A549 (cell line): ENCODE measurements around the gene GUCY2D. TPM values are rescaled to one million over a fixed set of nuclear protein-coding genes. Genes with fewer than 3 reads are reported as not detected.

Source experiments
- ATAC-seq, 2 experiments: fragments of 200-7000 bp in 1 of 2; fragments of >200 bp in 1 of 2; cut with Nextera tagmentation in 1 of 2; cut with Tn5 transposase in 1 of 2; 3 replicates each; pipeline versions ENCODE4 v1.8.0 to v1.9.1; 2018 to 2020; ENCODE audit warnings: mild to moderate bottlenecking in 1 of 2, moderate library complexity in 1 of 2
- CTCF ChIA-PET: fragments of 300-600 bp; sonication (Branson Sonifier 250); formaldehyde crosslinking; extraction: SDS; loops from one replicate; lab custom pipeline; 2021; ENCODE audit warnings: antibody characterized with exemption, inconsistent platforms; lab: Yijun Ruan, JAX
- POLR2A ChIA-PET: fragments of 350-600 bp; formaldehyde crosslinking; extraction: SDS; loops from one replicate; lab custom pipeline; 2021; ENCODE audit warnings: antibody characterized with exemption, inconsistent platforms; lab: Yijun Ruan, JAX
- DNase-seq, 2 experiments: peaks; one replicate each; pipeline versions ENCODE4 v3.0.0 to v3.0.0-alpha.2; 2011 to 2016; ENCODE audit warnings: low read depth in 1 of 2, low spot score in 1 of 2
- FAIRE-seq: peaks from 2 replicates; lab custom pipeline; 2011; peaks lifted over from hg19 to GRCh38; lab: Jason Lieb, UNC
- H3K27ac ChIP-seq, 2 experiments: fragments of >200 bp; sonication (Bioruptor Twin); formaldehyde crosslinking; 3 replicates each; pipeline ENCODE4 v1.5.1; 2016 to 2017
- H3K4me1 ChIP-seq: fragments of >200 bp; sonication (Bioruptor Twin); formaldehyde crosslinking; 3 replicates; pipeline ENCODE4 v1.6.1; 2016
- H3K4me2 ChIP-seq: fragments of >200 bp; sonication (Bioruptor Twin); formaldehyde crosslinking; 3 replicates; pipeline ENCODE4 v1.6.1; 2016
- H3K4me3 ChIP-seq: fragments of >200 bp; sonication (Bioruptor Twin); formaldehyde crosslinking; 3 replicates; pipeline ENCODE4 v1.5.1; 2016
- H3K9me3 ChIP-seq: fragments of >200 bp; sonication (Bioruptor Twin); formaldehyde crosslinking; 3 replicates; pipeline ENCODE4 v1.6.1; 2016
- BCL3 ChIP-seq: fragments of >200 bp; sonication (Bioruptor Twin); formaldehyde crosslinking; IDR thresholded peaks from 3 replicates; pipeline ENCODE4 v1.6.1; 2016
- BHLHE40 ChIP-seq: IDR thresholded peaks from 2 replicates; pipeline ENCODE4 v1.6.1; 2012; ENCODE audit warnings: low read depth, low read length, inconsistent platforms
- CBX2 ChIP-seq: fragments of 200-600 bp; sonication (generic); IDR thresholded peaks from 2 replicates; pipeline ENCODE4 v1.6.1; 2016; ENCODE audit warnings: low read depth, mild to moderate bottlenecking, borderline replicate concordance
- CEBPB ChIP-seq, 2 experiments: fragments of >200 bp in 1 of 2; sonication (Bioruptor Twin) in 1 of 2; formaldehyde crosslinking in 1 of 2; IDR thresholded peaks; 2 replicates each; pipeline ENCODE4 v1.6.1; 2012 to 2016
- E2F6 ChIP-seq: IDR thresholded peaks from 2 replicates; pipeline ENCODE4 v1.6.1; 2012; ENCODE audit warnings: low read depth, borderline replicate concordance
- EP300 ChIP-seq, 2 experiments: fragments of >200 bp; sonication (Bioruptor Twin); formaldehyde crosslinking; IDR thresholded peaks; 2 replicates in 1 of 2; 3 replicates in 1 of 2; pipeline ENCODE4 v1.6.1; 2016 to 2017
- FOSB ChIP-seq: fragments of 250-450 bp; sonication (Bioruptor Pico); IDR thresholded peaks from 2 replicates; pipeline ENCODE4 v1.5.0; 2020; ENCODE audit warnings: mild to moderate bottlenecking, moderate library complexity
- FOSL2 ChIP-seq, 2 experiments: fragments of 450-650 bp in 1 of 2; fragments of >200 bp in 1 of 2; sonication (Bioruptor Twin) in 1 of 2; formaldehyde crosslinking; IDR thresholded peaks; 2 replicates each; pipeline versions ENCODE4 v1.5.0 to v1.6.1; 2016 to 2020; ENCODE audit warnings: mild to moderate bottlenecking in 1 of 2, moderate library complexity in 1 of 2
- HES2 ChIP-seq: fragments of >200 bp; sonication (Bioruptor Twin); formaldehyde crosslinking; IDR thresholded peaks from 2 replicates; pipeline ENCODE4 v1.6.1; 2016
- HOXB13 ChIP-seq: fragments of 250-450 bp; sonication (Bioruptor Pico); IDR thresholded peaks from 2 replicates; pipeline ENCODE4 v1.5.0; 2020; ENCODE audit warnings: low read depth, mild to moderate bottlenecking, moderate library complexity
- HOXB5 ChIP-seq: fragments of 250-450 bp; sonication (Bioruptor Pico); IDR thresholded peaks from 2 replicates; pipeline ENCODE4 v1.5.0; 2020; ENCODE audit warnings: mild to moderate bottlenecking, moderate library complexity
- JUNB ChIP-seq: fragments of >200 bp; sonication (Bioruptor Twin); formaldehyde crosslinking; IDR thresholded peaks from 2 replicates; pipeline ENCODE4 v1.6.1; 2016
- KDM1A ChIP-seq: fragments of 200-600 bp; sonication (generic); IDR thresholded peaks from 2 replicates; pipeline ENCODE4 v1.6.1; 2016; ENCODE audit warnings: low read depth, mild to moderate bottlenecking
- MAFK ChIP-seq: fragments of 450-650 bp; IDR thresholded peaks from 2 replicates; pipeline ENCODE4 v1.6.1; 2014; ENCODE audit not compliant: partially characterized antibody
- MAX ChIP-seq: IDR thresholded peaks from 2 replicates; pipeline ENCODE4 v1.6.1; 2012
- NFE2L2 ChIP-seq: fragments of 150-350 bp; conservative IDR thresholded peaks from 2 replicates; pipeline ENCODE4 v1.6.1; 2014; ENCODE audit warnings: low read length
- NR3C1 ChIP-seq: fragments of >200 bp; sonication (Bioruptor Twin); formaldehyde crosslinking; IDR thresholded peaks from 3 replicates; pipeline ENCODE4 v1.6.1; 2017
- PHF8 ChIP-seq: fragments of 200-600 bp; sonication (generic); IDR thresholded peaks from 2 replicates; pipeline ENCODE4 v1.6.1; 2016; ENCODE audit warnings: low read depth, mild to moderate bottlenecking, antibody characterized with exemption, moderate library complexity, borderline replicate concordance
- POLR2A ChIP-seq: IDR thresholded peaks from 2 replicates; pipeline ENCODE4 v1.6.1; 2012; ENCODE audit warnings: mild to moderate bottlenecking, low read length
- POLR2AphosphoS2 ChIP-seq: conservative IDR thresholded peaks from 2 replicates; pipeline ENCODE4 v1.6.1; 2012; ENCODE audit warnings: low read length, improper control_type of control experiment, inconsistent platforms
- RAD21 ChIP-seq, 2 experiments: fragments of >200 bp in 1 of 2; sonication (Bioruptor Twin) in 1 of 2; formaldehyde crosslinking in 1 of 2; IDR thresholded peaks in 1 of 2; conservative IDR thresholded peaks in 1 of 2; 2 replicates in 1 of 2; 3 replicates in 1 of 2; pipeline ENCODE4 v1.6.1; 2012 to 2018; ENCODE audit warnings: inconsistent platforms in 1 of 2
- RARB ChIP-seq: fragments of 250-450 bp; sonication (Bioruptor Pico); IDR thresholded peaks from 2 replicates; pipeline ENCODE4 v1.8.0; 2021; ENCODE audit warnings: mild to moderate bottlenecking, moderate library complexity
- SMC3 ChIP-seq: fragments of >200 bp; sonication (Bioruptor Twin); formaldehyde crosslinking; IDR thresholded peaks from 3 replicates; pipeline ENCODE4 v1.6.1; 2018; ENCODE audit warnings: inconsistent platforms
- TP53 ChIP-seq: fragments of 250-450 bp; sonication (Bioruptor Pico); IDR thresholded peaks from 2 replicates; pipeline ENCODE4 v1.5.0; 2021; ENCODE audit warnings: mild to moderate bottlenecking, moderate library complexity
- ZC3H11A ChIP-seq: fragments of 450-650 bp; IDR thresholded peaks from 2 replicates; pipeline ENCODE4 v1.6.1; 2014; ENCODE audit warnings: antibody characterized with exemption, mild to moderate bottlenecking
- ZFP36 ChIP-seq: fragments of 450-650 bp; IDR thresholded peaks from 2 replicates; pipeline ENCODE4 v1.6.1; 2014; ENCODE audit warnings: borderline replicate concordance; ENCODE audit not compliant: partially characterized antibody
- WGBS: methylation state at CpG from one replicate; pipeline ENCODE4 v1.1.6; 2017; ENCODE audit errors: missing lambda C conversion rate; 5-methylcytosine and 5-hydroxymethylcytosine counted together
- polyA plus RNA-seq, 4 experiments: library from polyadenylated mRNA; depleted of rRNA in 3 of 4; stranded (reverse); fragments of >200 nt; fragmentation: RNase III in 1 of 4; extraction: RNeasy Plus Mini Kit Qiagen cat#74134 plus additional on column Dnase treatment in 1 of 4; gene quantifications; 2 replicates in 3 of 4; 3 replicates in 1 of 4; pipeline ENCODE4 v1.2.3, GENCODE V29; 2011 to 2017

The GUCY2D gene
- polyA plus RNA-seq, 2 of the 4 experiments (the other 2 are of a cell fraction): 0.14 TPM; not detected in 1

- POLR2A ChIA-PET: no interaction called here
- H3K4me2 ChIP-seq: no peak overlapping the region
- 70% methylated on average over 14 of the region's 15 CpGs for WGBS
Observed at GRCh38 chr17:8012045-8012580, 9.7 kb downstream of the GUCY2D start.

GRCh38 chr17:8012996-8013640 lies 10.7 kb downstream of the GUCY2D start:
- H3K27ac ChIP-seq: no peak overlapping the region
- ATAC-seq (no peak), DNase-seq (no peak), FAIRE-seq (no peak)
- CTCF ChIA-PET: interaction anchor here (0.5 to 9.6 kb wide), 10 partner anchors 14 to 269 kb away, joined by 3 to 86 read pairs (median 4); no protein-coding TSS in a partner anchor
- H3K4me3 ChIP-seq: no peak overlapping the region
- no peak overlapping the region for H3K4me2 ChIP-seq
- 78% methylated on average over 17 of the region's 17 CpGs for WGBS
- POLR2A ChIA-PET: no interaction called here
- peaks cover 5% of the 10 kb centered on the region; the same call in 1 of the 3 replicates for H3K4me1 ChIP-seq
- no peak for TF ChIP-seq ZC3H11A
- TF ChIP-seq POLR2AphosphoS2: no peak
- no peak for TF ChIP-seq CEBPB (IDR thresholded peaks at IDR 0.05)
- TF ChIP-seq NFE2L2: no peak
- H3K9me3 ChIP-seq: no peaks in the 10 kb centered on the region

More at GRCh38 chr17:8012045-8012580, 9.7 kb downstream of the GUCY2D start:
- no peak for TF ChIP-seq POLR2A
- no peak for TF ChIP-seq KDM1A
- no peak for TF ChIP-seq FOSB
- no peak for TF ChIP-seq RAD21 (conservative IDR thresholded peaks at IDR 0.05 in 1 of 2, IDR thresholded peaks at IDR 0.05 in 1 of 2)
- TF ChIP-seq ZC3H11A: no peak
- no peak for TF ChIP-seq MAX
- TF ChIP-seq JUNB: no peak
- TF ChIP-seq MAFK: no peak
- CTCF ChIA-PET: interaction anchor here (1.0 to 9.6 kb wide), 11 partner anchors 9 to 193 kb away, joined by 3 to 86 read pairs (median 9); partner anchors contain the start of gene GUCY2D
- DNase-seq: no peak
- ATAC-seq: no peak
- no peak for FAIRE-seq
- Histone ChIP-seq H3K4me3 (no peak overlapping the region), H3K4me1 (peaks cover 5% of the 10 kb centered on the region; the same call in 1 of the 3 replicates), H3K9me3 (no peaks in the 10 kb centered on the region), H3K27ac (no peak overlapping the region)

- peaks cover 5% of the 10 kb centered on the region; the same call in 1 of the 3 replicates for H3K4me1 ChIP-seq
- TF ChIP-seq EP300 (IDR thresholded peaks at IDR 0.05): no peak
- TF ChIP-seq ZFP36: no peak
- WGBS: 49% methylated on average over 11 of the region's 12 CpGs
- H3K4me3 ChIP-seq: no peak overlapping the region
- POLR2A ChIA-PET: no interaction called here
- H3K9me3 ChIP-seq: no peaks in the 10 kb centered on the region
- DNase-seq (no peak), ATAC-seq (no peak), FAIRE-seq (no peak)
- no peak overlapping the region for H3K27ac ChIP-seq
- no peak overlapping the region for H3K4me2 ChIP-seq
- CTCF ChIA-PET: interaction anchor here (0.8 to 9.6 kb wide), 11 partner anchors 9 to 270 kb away, joined by 3 to 143 read pairs (median 5); partner anchors contain the start of gene GUCY2D
Observed at GRCh38 chr17:8013731-8014557, 11.5 kb downstream of the GUCY2D start.

GRCh38 chr17:8014558-8014850 lies 12.1 kb downstream of the GUCY2D start:
- no peak overlapping the region for H3K4me2 ChIP-seq
- ChIA-PET POLR2A (no interaction called here), CTCF (interaction anchor here (0.8 to 9.6 kb wide), 11 partner anchors 10 to 193 kb away, joined by 3 to 143 read pairs (median 5); partner anchors contain the start of gene GUCY2D)
- no peak overlapping the region for H3K27ac ChIP-seq
- ATAC-seq: no peak
- H3K4me1 ChIP-seq: peaks cover 5% of the 10 kb centered on the region; the same call in 1 of the 3 replicates
- no peak overlapping the region for H3K4me3 ChIP-seq
- H3K9me3 ChIP-seq: no peaks in the 10 kb centered on the region
- DNase-seq: no peak
- FAIRE-seq: no peak
- WGBS: 91% methylated on average over 9 of the region's 9 CpGs
- TF ChIP-seq BHLHE40: no peak
- no peak for TF ChIP-seq FOSL2 (IDR thresholded peaks at IDR 0.05)
- no peak for TF ChIP-seq FOSL2 (CRISPR knock-in tag; IDR thresholded peaks at IDR 0.05)
- TF ChIP-seq TP53 (CRISPR knock-in tag): no peak
- TF ChIP-seq HOXB5 (CRISPR knock-in tag): no peak
- TF ChIP-seq BCL3: no peak
- TF ChIP-seq CBX2: no peak
- no peak for TF ChIP-seq PHF8
- TF ChIP-seq HES2: no peak
- TF ChIP-seq NR3C1: no peak
- TF ChIP-seq E2F6: no peak
- no peak for TF ChIP-seq RARB (CRISPR knock-in tag)
- no peak for TF ChIP-seq MAFK
- no peak for TF ChIP-seq SMC3
- TF ChIP-seq HOXB13 (CRISPR knock-in tag): no peak
- TF ChIP-seq POLR2A: no peak
- TF ChIP-seq ZFP36: no peak
